DOHH2 (cell line): ENCODE measurements around the gene CNGA3.

ENCODE experiments used
- EZH2phosphoT487 ChIP-seq: fragments of 200-600 bp; sonication (generic); IDR thresholded peaks from 2 replicates; pipeline ENCODE4 v1.6.1; 2017; ENCODE audit warnings: borderline replicate concordance, mild to moderate bottlenecking, antibody characterized with exemption, low read length, moderate library complexity, mixed read lengths
- TF ChIP-seq, protein P1 (sequence below): fragments of 200-600 bp; sonication (generic); IDR thresholded peaks from one replicate; pipeline ENCODE4 v1.5.1; 2014; ENCODE audit warnings: antibody characterized with exemption, mild to moderate bottlenecking, low read depth, low read length; ENCODE audit not compliant: poor library complexity, severe bottlenecking

DNA sequence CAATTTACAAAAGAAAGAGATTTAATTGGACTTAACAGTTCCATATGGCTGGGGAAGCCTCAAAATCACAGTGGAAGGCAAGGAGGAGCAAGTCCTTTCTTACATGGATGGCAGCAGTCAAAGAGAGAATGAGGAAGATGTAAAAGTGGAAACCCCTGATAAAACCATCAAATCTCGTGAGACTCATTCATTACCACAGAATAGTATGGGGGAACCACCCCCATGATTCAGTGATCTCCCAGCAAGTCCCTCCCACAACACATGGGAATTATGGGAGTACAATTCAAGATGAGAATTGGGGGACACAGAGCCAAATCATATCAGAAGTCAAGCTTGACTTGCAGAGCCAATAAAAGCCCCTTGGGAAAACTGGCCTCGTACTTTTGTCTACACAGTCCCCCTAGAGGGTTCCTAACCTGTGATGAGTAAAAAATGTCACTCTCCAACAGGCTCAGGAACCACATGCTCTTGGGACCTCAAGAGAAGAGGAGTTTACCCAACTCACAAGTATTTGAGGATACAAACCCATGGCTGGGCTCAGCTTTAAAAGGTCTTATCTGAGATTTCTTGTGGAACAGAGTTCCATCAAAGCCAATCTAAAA, 87.2 kb downstream of the CNGA3 start:
- TF ChIP-seq, protein P1, sequence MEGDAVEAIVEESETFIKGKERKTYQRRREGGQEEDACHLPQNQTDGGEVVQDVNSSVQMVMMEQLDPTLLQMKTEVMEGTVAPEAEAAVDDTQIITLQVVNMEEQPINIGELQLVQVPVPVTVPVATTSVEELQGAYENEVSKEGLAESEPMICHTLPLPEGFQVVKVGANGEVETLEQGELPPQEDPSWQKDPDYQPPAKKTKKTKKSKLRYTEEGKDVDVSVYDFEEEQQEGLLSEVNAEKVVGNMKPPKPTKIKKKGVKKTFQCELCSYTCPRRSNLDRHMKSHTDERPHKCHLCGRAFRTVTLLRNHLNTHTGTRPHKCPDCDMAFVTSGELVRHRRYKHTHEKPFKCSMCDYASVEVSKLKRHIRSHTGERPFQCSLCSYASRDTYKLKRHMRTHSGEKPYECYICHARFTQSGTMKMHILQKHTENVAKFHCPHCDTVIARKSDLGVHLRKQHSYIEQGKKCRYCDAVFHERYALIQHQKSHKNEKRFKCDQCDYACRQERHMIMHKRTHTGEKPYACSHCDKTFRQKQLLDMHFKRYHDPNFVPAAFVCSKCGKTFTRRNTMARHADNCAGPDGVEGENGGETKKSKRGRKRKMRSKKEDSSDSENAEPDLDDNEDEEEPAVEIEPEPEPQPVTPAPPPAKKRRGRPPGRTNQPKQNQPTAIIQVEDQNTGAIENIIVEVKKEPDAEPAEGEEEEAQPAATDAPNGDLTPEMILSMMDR = no peak
- no peak for TF ChIP-seq EZH2phosphoT487
